Measurements from ENCODE around the gene C6orf89. TPM values are rescaled to one million over a fixed set of nuclear protein-coding genes. Genes with fewer than 3 reads are reported as not detected.

Gene C6orf89
- total and polyA plus RNA-seq, 2 of the 13 experiments (the other 11 are each of a cell fraction or from before 2014, with no cell fraction given) = 22.1 to 32.2 TPM

DNA sequence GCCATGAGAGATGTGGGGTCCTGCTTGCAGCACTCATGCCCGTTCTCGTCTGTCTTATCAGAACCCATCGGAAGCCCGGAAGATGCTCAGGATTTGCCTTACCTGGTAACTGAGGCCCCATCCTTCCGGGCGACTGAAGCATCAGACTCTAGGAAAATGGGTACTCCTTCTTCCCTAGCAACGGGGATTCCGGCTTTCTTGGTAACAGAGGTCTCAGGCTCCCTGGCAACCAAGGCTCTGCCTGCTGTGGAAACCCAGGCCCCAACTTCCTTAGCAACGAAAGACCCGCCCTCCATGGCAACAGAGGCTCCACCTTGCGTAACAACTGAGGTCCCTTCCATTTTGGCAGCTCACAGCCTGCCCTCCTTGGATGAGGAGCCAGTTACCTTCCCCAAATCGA, 77.1 kb downstream of the C6orf89 start (continued):
- TF ChIP-seq, protein P1, sequence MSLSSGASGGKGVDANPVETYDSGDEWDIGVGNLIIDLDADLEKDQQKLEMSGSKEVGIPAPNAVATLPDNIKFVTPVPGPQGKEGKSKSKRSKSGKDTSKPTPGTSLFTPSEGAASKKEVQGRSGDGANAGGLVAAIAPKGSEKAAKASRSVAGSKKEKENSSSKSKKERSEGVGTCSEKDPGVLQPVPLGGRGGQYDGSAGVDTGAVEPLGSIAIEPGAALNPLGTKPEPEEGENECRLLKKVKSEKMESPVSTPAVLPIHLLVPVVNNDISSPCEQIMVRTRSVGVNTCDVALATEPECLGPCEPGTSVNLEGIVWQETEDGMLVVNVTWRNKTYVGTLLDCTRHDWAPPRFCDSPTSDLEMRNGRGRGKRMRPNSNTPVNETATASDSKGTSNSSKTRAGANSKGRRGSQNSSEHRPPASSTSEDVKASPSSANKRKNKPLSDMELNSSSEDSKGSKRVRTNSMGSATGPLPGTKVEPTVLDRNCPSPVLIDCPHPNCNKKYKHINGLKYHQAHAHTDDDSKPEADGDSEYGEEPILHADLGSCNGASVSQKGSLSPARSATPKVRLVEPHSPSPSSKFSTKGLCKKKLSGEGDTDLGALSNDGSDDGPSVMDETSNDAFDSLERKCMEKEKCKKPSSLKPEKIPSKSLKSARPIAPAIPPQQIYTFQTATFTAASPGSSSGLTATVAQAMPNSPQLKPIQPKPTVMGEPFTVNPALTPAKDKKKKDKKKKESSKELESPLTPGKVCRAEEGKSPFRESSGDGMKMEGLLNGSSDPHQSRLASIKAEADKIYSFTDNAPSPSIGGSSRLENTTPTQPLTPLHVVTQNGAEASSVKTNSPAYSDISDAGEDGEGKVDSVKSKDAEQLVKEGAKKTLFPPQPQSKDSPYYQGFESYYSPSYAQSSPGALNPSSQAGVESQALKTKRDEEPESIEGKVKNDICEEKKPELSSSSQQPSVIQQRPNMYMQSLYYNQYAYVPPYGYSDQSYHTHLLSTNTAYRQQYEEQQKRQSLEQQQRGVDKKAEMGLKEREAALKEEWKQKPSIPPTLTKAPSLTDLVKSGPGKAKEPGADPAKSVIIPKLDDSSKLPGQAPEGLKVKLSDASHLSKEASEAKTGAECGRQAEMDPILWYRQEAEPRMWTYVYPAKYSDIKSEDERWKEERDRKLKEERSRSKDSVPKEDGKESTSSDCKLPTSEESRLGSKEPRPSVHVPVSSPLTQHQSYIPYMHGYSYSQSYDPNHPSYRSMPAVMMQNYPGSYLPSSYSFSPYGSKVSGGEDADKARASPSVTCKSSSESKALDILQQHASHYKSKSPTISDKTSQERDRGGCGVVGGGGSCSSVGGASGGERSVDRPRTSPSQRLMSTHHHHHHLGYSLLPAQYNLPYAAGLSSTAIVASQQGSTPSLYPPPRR (CRISPR knock-in tag; IDR thresholded peaks at IDR 0.05; ENCODE audit: borderline replicate concordance) = no peak
- TF ChIP-seq ZNF839 (CRISPR knock-in tag; IDR thresholded peaks at IDR 0.05; ENCODE audit: borderline replicate concordance) (no peak), SCMH1 (CRISPR knock-in tag; IDR thresholded peaks at IDR 0.05; ENCODE audit: borderline replicate concordance) (no peak), FLYWCH1 (CRISPR knock-in tag; IDR thresholded peaks at IDR 0.05) (no peak), SAP130 (CRISPR knock-in tag; IDR thresholded peaks at IDR 0.05; ENCODE audit: low read depth) (no peak), MED8 (CRISPR knock-in tag; IDR thresholded peaks at IDR 0.05; ENCODE audit: insufficient replicate concordance) (no peak), MYC (CRISPR knock-in tag; IDR thresholded peaks at IDR 0.05; ENCODE audit: borderline replicate concordance) (no peak), HNF1A (IDR thresholded peaks at IDR 0.05; ENCODE audit: low read depth) (no peak), HNF1A (CRISPR knock-in tag; IDR thresholded peaks at IDR 0.05; ENCODE audit: borderline replicate concordance) (no peak), U2AF2 (IDR thresholded peaks at IDR 0.05; ENCODE audit: low read depth, low read length) (no peak)
- TF ChIP-seq, protein P2, sequence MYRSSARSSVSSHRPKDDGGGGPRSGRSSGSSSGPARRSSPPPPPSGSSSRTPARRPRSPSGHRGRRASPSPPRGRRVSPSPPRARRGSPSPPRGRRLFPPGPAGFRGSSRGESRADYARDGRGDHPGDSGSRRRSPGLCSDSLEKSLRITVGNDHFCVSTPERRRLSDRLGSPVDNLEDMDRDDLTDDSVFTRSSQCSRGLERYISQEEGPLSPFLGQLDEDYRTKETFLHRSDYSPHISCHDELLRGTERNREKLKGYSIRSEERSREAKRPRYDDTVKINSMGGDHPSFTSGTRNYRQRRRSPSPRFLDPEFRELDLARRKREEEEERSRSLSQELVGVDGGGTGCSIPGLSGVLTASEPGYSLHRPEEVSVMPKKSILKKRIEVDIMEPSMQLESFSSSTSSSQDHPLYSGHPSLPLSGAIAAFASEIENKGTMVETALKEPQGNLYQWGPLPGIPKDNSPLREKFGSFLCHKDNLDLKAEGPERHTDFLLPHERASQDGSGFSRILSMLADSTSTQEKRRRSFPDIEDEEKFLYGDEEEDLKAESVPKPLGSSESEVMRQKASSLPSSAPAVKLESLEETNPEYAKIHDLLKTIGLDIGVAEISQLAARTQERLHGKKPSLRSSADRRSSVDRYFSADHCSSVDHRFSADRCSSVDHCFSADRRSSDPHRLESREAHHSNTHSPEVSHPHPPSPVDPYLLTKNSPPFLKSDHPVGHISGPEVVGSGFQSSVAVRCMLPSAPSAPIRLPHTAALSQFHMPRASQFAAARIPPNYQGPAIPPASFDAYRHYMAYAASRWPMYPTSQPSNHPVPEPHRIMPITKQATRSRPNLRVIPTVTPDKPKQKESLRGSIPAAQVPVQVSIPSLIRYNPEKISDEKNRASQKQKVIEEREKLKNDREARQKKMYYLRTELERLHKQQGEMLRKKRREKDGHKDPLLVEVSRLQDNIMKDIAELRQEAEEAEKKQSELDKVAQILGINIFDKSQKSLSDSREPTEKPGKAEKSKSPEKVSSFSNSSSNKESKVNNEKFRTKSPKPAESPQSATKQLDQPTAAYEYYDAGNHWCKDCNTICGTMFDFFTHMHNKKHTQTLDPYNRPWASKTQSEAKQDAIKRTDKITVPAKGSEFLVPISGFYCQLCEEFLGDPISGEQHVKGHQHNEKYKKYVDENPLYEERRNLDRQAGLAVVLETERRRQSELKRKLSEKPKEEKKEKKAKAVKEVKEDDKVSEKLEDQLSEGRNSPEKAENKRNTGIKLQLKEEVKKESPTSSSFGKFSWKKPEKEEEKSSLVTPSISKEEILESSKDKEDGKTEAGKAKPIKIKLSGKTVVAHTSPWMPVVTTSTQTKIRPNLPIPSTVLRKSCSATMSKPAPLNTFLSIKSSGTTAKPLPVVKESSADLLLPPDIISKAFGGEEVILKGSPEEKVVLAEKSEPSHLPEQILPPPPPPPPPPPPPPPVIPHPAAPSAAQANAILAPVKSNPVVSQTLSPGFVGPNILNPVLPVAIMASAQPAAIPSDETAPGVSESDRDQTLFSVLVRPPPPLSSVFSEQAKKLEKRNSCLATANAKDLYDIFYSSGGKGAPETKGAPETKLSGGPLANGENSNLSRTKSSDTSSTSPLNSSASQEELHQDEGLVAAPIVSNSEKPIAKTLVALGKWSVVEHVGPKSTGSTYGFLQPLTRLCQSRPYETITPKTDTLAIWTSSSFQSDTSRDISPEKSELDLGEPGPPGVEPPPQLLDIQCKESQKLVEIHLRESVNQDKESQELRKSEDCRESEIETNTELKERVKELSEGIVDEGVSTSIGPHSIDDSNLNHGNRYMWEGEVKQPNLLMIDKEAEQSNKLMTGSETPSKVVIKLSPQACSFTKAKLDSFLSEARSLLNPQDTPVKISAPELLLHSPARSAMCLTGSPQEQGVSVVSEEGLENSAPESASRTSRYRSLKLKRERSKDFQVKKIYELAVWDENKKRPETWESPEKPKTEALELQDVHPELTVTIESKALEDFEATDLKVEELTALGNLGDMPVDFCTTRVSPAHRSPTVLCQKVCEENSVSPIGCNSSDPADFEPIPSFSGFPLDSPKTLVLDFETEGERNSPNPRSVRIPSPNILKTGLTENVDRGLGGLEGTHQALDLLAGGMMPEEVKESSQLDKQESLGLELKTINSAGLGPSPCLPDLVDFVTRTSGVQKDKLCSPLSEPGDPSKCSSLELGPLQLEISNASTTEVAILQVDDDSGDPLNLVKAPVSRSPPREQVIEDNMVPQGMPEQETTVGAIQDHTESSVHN (CRISPR knock-in tag; IDR thresholded peaks at IDR 0.05) = no peak

Measured in HepG2 (cell line).